OCI-LY7 (cell line): Measurements from ENCODE around the gene BCAP29. TPM values are rescaled to one million over a fixed set of nuclear protein-coding genes. Genes with fewer than 3 reads are reported as not detected.

Experiments used
- Bru-seq: library from RNA; stranded (reverse); fragments of 400-500 nt; gene quantifications from one replicate; lab custom pipeline; 2021; lab: Mats Ljungman, UMichigan
- BruChase-seq, 2 experiments: library from RNA; stranded (reverse); fragments of 400-500 nt; gene quantifications; one replicate each; lab custom pipeline; 2021; lab: Mats Ljungman, UMichigan
- BruUV-seq: library from RNA; stranded (reverse); fragments of 400-500 nt; replicated peaks from 2 replicates; lab custom pipeline; 2021; lab: Mats Ljungman, UMichigan
- CTCF ChIA-PET: fragments of 300-600 bp; sonication (Branson Sonifier 250); formaldehyde crosslinking; loops from one replicate; lab custom pipeline; 2022; ENCODE audit warnings: antibody characterized with exemption; ENCODE audit not compliant: unreplicated experiment; lab: Charles Lee
- POLR2A ChIA-PET: fragments of 300-600 bp; sonication (Branson Sonifier 250); formaldehyde crosslinking; loops from one replicate; lab custom pipeline; 2022; ENCODE audit warnings: antibody characterized with exemption; lab: Charles Lee
- DNase-seq: peaks from one replicate; pipeline ENCODE4 v3.0.0-alpha.2; 2015; ENCODE audit warnings: low spot score
- H2AFZ ChIP-seq: fragments of 200-600 bp; sonication (generic), shearing (Covaris generic); 2 replicates; pipeline ENCODE4 v1.6.1; 2014; ENCODE audit warnings: mild to moderate bottlenecking, antibody characterized with exemption, low read length, moderate library complexity
- H3K27ac ChIP-seq: fragments of 200-600 bp; sonication (generic); 2 replicates; pipeline ENCODE4 v1.5.1; 2014; ENCODE audit warnings: mixed run types, low read depth, mild to moderate bottlenecking, moderate library complexity, low read length, inconsistent platforms; ENCODE audit not compliant: poor library complexity, severe bottlenecking
- H3K36me3 ChIP-seq: fragments of 200-600 bp; sonication (generic); 2 replicates; pipeline ENCODE4 v1.6.1; 2014; ENCODE audit warnings: mild to moderate bottlenecking, antibody characterized with exemption, low read length, moderate library complexity, mixed read lengths; ENCODE audit not compliant: insufficient read depth
- H3K4me1 ChIP-seq: fragments of 200-600 bp; sonication (generic); 2 replicates; pipeline ENCODE4 v1.5.1; 2014; ENCODE audit warnings: mild to moderate bottlenecking, low read length; ENCODE audit not compliant: insufficient read depth, poor library complexity, severe bottlenecking
- H3K4me2 ChIP-seq: fragments of 200-600 bp; sonication (generic); 2 replicates; pipeline ENCODE4 v1.6.1; 2014; ENCODE audit warnings: mild to moderate bottlenecking, low read length
- H3K4me3 ChIP-seq: fragments of 200-600 bp; sonication (generic); 2 replicates; pipeline ENCODE4 v1.5.1; 2014; ENCODE audit warnings: mild to moderate bottlenecking, low read depth, low read length; ENCODE audit not compliant: poor library complexity, severe bottlenecking
- H3K79me2 ChIP-seq: fragments of 200-600 bp; sonication (generic); 2 replicates; pipeline ENCODE4 v1.6.1; 2016; ENCODE audit warnings: low read depth, mild to moderate bottlenecking, low read length, moderate library complexity, mixed read lengths; ENCODE audit not compliant: insufficient read depth
- H3K9me2 ChIP-seq: fragments of 200-600 bp; sonication (generic); 2 replicates; pipeline ENCODE4 v1.6.1; 2016; ENCODE audit warnings: mild to moderate bottlenecking, low read length, mixed read lengths; ENCODE audit not compliant: insufficient read depth
- H3K9me3 ChIP-seq: fragments of 200-600 bp; sonication (generic); 2 replicates; pipeline ENCODE4 v1.6.1; 2014; ENCODE audit warnings: mild to moderate bottlenecking, mixed run types, low read length, mixed read lengths
- H4K20me1 ChIP-seq: fragments of 200-600 bp; sonication (generic); 2 replicates; pipeline ENCODE4 v1.6.1; 2014; ENCODE audit warnings: mild to moderate bottlenecking, antibody characterized with exemption, low read length, moderate library complexity, mixed read lengths; ENCODE audit not compliant: insufficient read depth
- CTCF ChIP-seq: fragments of 200-600 bp; sonication (generic); conservative IDR thresholded peaks from 2 replicates; pipeline ENCODE4 v1.5.1; 2014; ENCODE audit warnings: mild to moderate bottlenecking, antibody characterized with exemption, low read length, moderate library complexity, mixed read lengths
- EZH2phosphoT487 ChIP-seq: fragments of 200-600 bp; sonication (generic); IDR thresholded peaks from 2 replicates; pipeline ENCODE4 v1.6.1; 2018; ENCODE audit warnings: low read depth, borderline replicate concordance, mild to moderate bottlenecking, mixed run types, antibody characterized with exemption, low read length, moderate library complexity, mixed read lengths
- intact Hi-C: fragments of 100-400 bp; cut with micrococcal nuclease; formaldehyde crosslinking; loops from one replicate; pipeline ENCODE4 v1.10.0; 2022; ENCODE audit not compliant: unreplicated experiment
- long read RNA-seq: library from polyadenylated mRNA; stranded (forward); transcript quantifications from one replicate; pipeline ENCODE4 v2.0.0, GENCODE V29; 2022
- total RNA-seq, 2 experiments: library from RNA; depleted of rRNA in 1 of 2; stranded (reverse); fragments of >200 nt in 1 of 2; shearing (Covaris generic) in 1 of 2; gene quantifications; 2 replicates each; pipeline ENCODE4 v1.2.3, GENCODE V29; 2014 to 2022

Gene BCAP29
- total RNA-seq (2014; rRNA removed; shearing (Covaris generic)) (18.7 and 26.5 TPM in 2 replicates), total RNA-seq (2022) (26.3 and 29.2 TPM in 2 replicates), Bru-seq, nascent RNA (percentile 70 among the genes with signal in this experiment), BruChase-seq, experiment 1, labeled RNA remaining after a 6-hour chase (percentile 70 among the genes with signal in this experiment), BruChase-seq, experiment 2, labeled RNA remaining after a 2-hour chase (percentile 76 among the genes with signal in this experiment)
- long read RNA-seq, full-length matches to known transcripts, result 24 of 40 reads
- long read RNA-seq, partial matches to known transcripts, result 9 of 40 reads
- long read RNA-seq, other reads (novel, unspliced or antisense), result 7 of 40 reads

- H4K20me1 ChIP-seq, result no peaks in the 10 kb centered on the region
- TF ChIP-seq CTCF, result peak; percentile 39
- TF ChIP-seq EZH2phosphoT487, result no peak
- H3K4me2 ChIP-seq, result peak within 1 kb of the TSS; percentile 92
- H3K9me3 ChIP-seq, result no peaks in the 10 kb centered on the region
- no TSS peak for BruUV-seq
- H3K79me2 ChIP-seq, result peaks cover 13% of the 10 kb centered on the region
- peak; percentile 82 for DNase-seq
- peaks cover 18% of the 10 kb centered on the region for H3K4me1 ChIP-seq
- peak within 1 kb of the TSS; percentile 45 for H3K27ac ChIP-seq
- CTCF ChIA-PET, result no interaction called here
- intact Hi-C loops, result loop anchor here (1.0 to 10.0 kb wide), 4 partner anchors 17 to 295 kb away; partner anchors contain the start of genes COG5 and DUS4L
- H2AFZ ChIP-seq, result peak within 1 kb of the TSS; percentile 91
- peak within 1 kb of the TSS; percentile 85 for H3K4me3 ChIP-seq
- H3K9me2 ChIP-seq, result no peaks in the 10 kb centered on the region
- POLR2A ChIA-PET, result interaction anchor here (0.7 to 1.3 kb wide), 5 partner anchors 16 to 44 kb away, joined by 3 to 4 read pairs (median 3); partner anchors contain the start of genes COG5 and DUS4L
- peaks cover 42% of the 10 kb centered on the region for H3K36me3 ChIP-seq
Measured at GRCh38 chr7:107579885-107580715, at the start of gene BCAP29. BCAP29 (plus strand) TSS chr7:107580246; CDS start chr7:107580773, 527 bp downstream.

- BruUV-seq, result no TSS peak
- intact Hi-C loops, result no loop called here
- POLR2A ChIA-PET, result interaction anchor here (0.7 to 1.1 kb wide), 2 partner anchors 33 to 139 kb away, joined by 3 read pairs; partner anchors contain the start of gene COG5
Measured at GRCh38 chr7:107530751-107531150, 49.3 kb upstream of the BCAP29 start.

More at GRCh38 chr7:107530751-107531150, 49.3 kb upstream of the BCAP29 start:
- Histone ChIP-seq H3K27ac (no peak overlapping the region), H3K4me2 (no peak overlapping the region), H3K9me2 (no peaks in the 10 kb centered on the region), H3K9me3 (no peaks in the 10 kb centered on the region), H3K36me3 (peaks cover 15% of the 10 kb centered on the region), H4K20me1 (no peaks in the 10 kb centered on the region), H3K4me3 (no peak overlapping the region), H3K4me1 (no peaks in the 10 kb centered on the region), H2AFZ (no peak overlapping the region), H3K79me2 (no peaks in the 10 kb centered on the region)
- TF ChIP-seq CTCF (no peak), EZH2phosphoT487 (no peak)
- CTCF ChIA-PET, result no interaction called here
- DNase-seq, result no peak
